BLaER1 treated with 17β-estradiol and CSF1 and Interleukin-3, amounts not matched to agents 10 nM and 100 nM (cell line): ENCODE measurements around the gene RSPO4.

Experiments used
- H3K27ac ChIP-seq, 11 experiments: shearing (Covaris generic); formaldehyde crosslinking; 2 replicates each; pipeline ENCODE4 v1.8.1; 2022
- H3K27me3 ChIP-seq, 11 experiments: shearing (Covaris generic); formaldehyde crosslinking; 2 replicates each; pipeline ENCODE4 v1.8.1; 2022
- H3K36me3 ChIP-seq, 11 experiments: shearing (Covaris generic); formaldehyde crosslinking; 2 replicates each; pipeline ENCODE4 v1.8.1; 2022
- H3K4me1 ChIP-seq, 10 experiments: shearing (Covaris generic); formaldehyde crosslinking; 2 replicates each; pipeline ENCODE4 v1.8.1; 2022
- H3K4me2 ChIP-seq, 11 experiments: shearing (Covaris generic); formaldehyde crosslinking; 2 replicates each; pipeline ENCODE4 v1.8.1; 2022
- H3K4me3 ChIP-seq, 10 experiments: shearing (Covaris generic); formaldehyde crosslinking; 2 replicates each; pipeline ENCODE4 v1.8.1; 2022
- H3K9ac ChIP-seq, 11 experiments: shearing (Covaris generic); formaldehyde crosslinking; 2 replicates each; pipeline ENCODE4 v1.8.1; 2022
- H3K9me3 ChIP-seq, 11 experiments: shearing (Covaris generic); formaldehyde crosslinking; replicated peaks in 1 of 11; 2 replicates each; pipeline ENCODE4 v1.8.1; 2022
- H4K20me1 ChIP-seq, 11 experiments: shearing (Covaris generic); formaldehyde crosslinking; 2 replicates each; pipeline ENCODE4 v1.8.1; 2022
- Cebpa-rat ChIP-seq, 11 experiments: shearing (Covaris generic); IDR thresholded peaks; 2 replicates each; pipeline ENCODE4 v1.8.1; 2022

The RSPO4 gene

GRCh38 chr20:962683-963082, 39.4 kb downstream of the RSPO4 start:
- no peaks in the 10 kb centered on the region for H3K9me3 ChIP-seq

GRCh38 chr20:962223-962622, 39.9 kb downstream of the RSPO4 start:
- no peaks in the 10 kb centered on the region for H3K27me3 ChIP-seq
- TF ChIP-seq Cebpa-rat (IDR thresholded peaks at IDR 0.05) = no peak
- H3K9me3 ChIP-seq = no peaks in the 10 kb centered on the region
- no peak overlapping the region for H3K9ac ChIP-seq
- H3K4me3 ChIP-seq = no peak overlapping the region
- no peaks in the 10 kb centered on the region for H3K36me3 ChIP-seq
- no peak overlapping the region for H3K27ac ChIP-seq
- no peaks in the 10 kb centered on the region; a peak in 1 of 22 replicates for H4K20me1 ChIP-seq
- peaks cover 0 to 15% (median 9%) of the 10 kb centered on the region in 10 experiments; a peak in 17 of 20 replicates for H3K4me1 ChIP-seq
- no peak overlapping the region for H3K4me2 ChIP-seq

More at GRCh38 chr20:962683-963082, 39.4 kb downstream of the RSPO4 start:
- no peaks in the 10 kb centered on the region for H3K27me3 ChIP-seq
- H3K9ac ChIP-seq = no peak overlapping the region
- no peaks in the 10 kb centered on the region; a peak in 1 of 22 replicates for H4K20me1 ChIP-seq
- no peak for TF ChIP-seq Cebpa-rat (IDR thresholded peaks at IDR 0.05)
- no peak overlapping the region for H3K27ac ChIP-seq
- no peak overlapping the region for H3K4me3 ChIP-seq
- H3K4me1 ChIP-seq = peaks cover 0 to 14% (median 9%) of the 10 kb centered on the region in 10 experiments; a peak in 17 of 20 replicates
- H3K4me2 ChIP-seq = no peak overlapping the region
- H3K36me3 ChIP-seq = no peaks in the 10 kb centered on the region

- Histone ChIP-seq H3K9me3 (no peaks in the 10 kb centered on the region), H3K27me3 (no peaks in the 10 kb centered on the region), H3K4me1 (peaks cover 0 to 15% (median 9%) of the 10 kb centered on the region in 10 experiments; a peak in 17 of 20 replicates), H3K9ac (no peak overlapping the region), H3K4me3 (no peak overlapping the region), H4K20me1 (no peaks in the 10 kb centered on the region; a peak in 1 of 22 replicates), H3K27ac (no peak overlapping the region), H3K4me2 (no peak overlapping the region), H3K36me3 (no peaks in the 10 kb centered on the region)
- TF ChIP-seq Cebpa-rat (IDR thresholded peaks at IDR 0.05) = no peak
These were observed 40.3 kb downstream of the RSPO4 start for GRCh38 chr20:961768-962167.

GRCh38 chr20:959996-960615, 42.0 kb downstream of the RSPO4 start:
- Histone ChIP-seq H3K9me3 (no peaks in the 10 kb centered on the region), H3K36me3 (no peaks in the 10 kb centered on the region), H3K27ac (no peak overlapping the region), H4K20me1 (no peaks in the 10 kb centered on the region; a peak in 1 of 22 replicates), H3K4me3 (no peak overlapping the region), H3K4me2 (peak overlapping the region in 9 of 11 experiments; percentile 24 to 52 (median 39); a peak in 14 of 22 replicates), H3K9ac (no peak overlapping the region; a peak in 1 of 22 replicates), H3K4me1 (peaks cover 0 to 18% (median 9%) of the 10 kb centered on the region in 10 experiments; a peak in 17 of 20 replicates), H3K27me3 (no peaks in the 10 kb centered on the region)
- TF ChIP-seq Cebpa-rat (IDR thresholded peaks at IDR 0.05) = no peak

DNA sequence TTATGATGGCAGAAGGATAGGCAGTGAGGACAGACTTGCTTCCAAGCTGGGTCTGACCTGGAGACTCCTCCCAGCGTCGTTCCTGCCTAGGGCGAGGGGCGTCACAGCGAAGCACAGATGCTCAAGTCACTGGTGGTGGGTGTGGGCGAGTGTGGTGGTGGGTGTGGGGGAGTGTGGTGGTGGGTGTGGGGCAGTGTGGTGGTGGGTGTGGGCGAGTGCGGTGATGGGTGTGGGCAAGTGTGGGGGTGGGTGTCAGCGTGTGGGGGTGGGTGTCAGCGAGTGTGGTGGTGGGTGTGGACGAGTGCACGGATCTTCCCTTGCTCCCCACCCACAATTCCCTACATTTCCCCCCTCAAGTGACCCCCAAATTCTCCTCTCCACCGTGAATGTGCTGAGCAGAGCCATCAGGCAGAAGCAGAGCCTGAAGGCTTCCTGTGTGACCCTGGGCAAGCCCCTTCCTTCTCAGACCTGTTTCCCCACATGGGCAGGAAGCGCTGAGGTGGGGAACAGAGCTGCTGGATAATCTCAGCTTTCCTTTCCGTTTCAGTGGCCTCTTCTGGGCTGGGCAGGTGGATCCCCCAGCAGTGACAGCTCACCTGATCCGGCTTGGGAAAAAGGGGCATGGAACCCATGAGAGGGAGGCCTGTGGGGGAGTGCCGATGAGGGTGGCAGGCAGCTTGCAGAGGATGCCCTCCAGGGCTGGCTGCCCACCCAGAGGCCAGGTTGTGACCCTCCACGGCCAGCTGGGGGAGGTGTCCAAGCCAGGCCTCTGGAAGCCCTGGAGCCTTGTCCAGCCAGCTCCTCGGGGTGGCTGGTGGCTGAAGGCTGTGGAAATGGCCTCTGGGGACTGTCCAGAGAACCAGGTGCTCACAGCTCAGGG, 42.9 kb downstream of the RSPO4 start:
- Histone ChIP-seq H3K9ac (peak overlapping the region in 2 of 11 experiments; percentile 4 to 14; a peak in 3 of 22 replicates), H3K27ac (no peak overlapping the region), H3K9me3 (no peaks in the 10 kb centered on the region), H3K27me3 (no peaks in the 10 kb centered on the region), H3K36me3 (no peaks in the 10 kb centered on the region), H3K4me2 (peak overlapping the region in 9 of 11 experiments; percentile 24 to 52 (median 39); a peak in 16 of 22 replicates), H4K20me1 (no peaks in the 10 kb centered on the region; a peak in 1 of 22 replicates), H3K4me3 (no peak overlapping the region), H3K4me1 (peaks cover 0 to 18% (median 9%) of the 10 kb centered on the region in 10 experiments; a peak in 17 of 20 replicates)
- no peak for TF ChIP-seq Cebpa-rat (IDR thresholded peaks at IDR 0.05)

DNA sequence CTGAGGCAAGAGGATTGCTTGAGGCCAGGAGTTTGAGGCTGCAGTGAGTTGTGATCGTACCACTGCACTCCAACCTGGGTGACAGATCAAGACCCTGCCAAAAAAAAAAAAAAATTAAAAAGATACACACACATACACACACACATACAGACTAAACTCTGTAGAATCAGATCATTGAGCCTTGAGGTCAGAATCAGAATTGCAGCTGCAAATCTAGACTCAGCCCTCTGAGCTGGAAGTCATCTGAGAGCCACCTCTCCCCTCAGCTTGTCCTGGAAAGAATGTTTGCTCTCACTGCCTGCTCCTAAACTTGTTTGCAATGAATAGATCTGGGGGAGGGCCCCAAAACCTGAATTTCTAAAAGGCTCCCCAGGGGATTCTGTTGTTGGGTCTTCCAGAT, 44.6 kb downstream of the RSPO4 start:
- no peaks in the 10 kb centered on the region for H3K36me3 ChIP-seq
- no peaks in the 10 kb centered on the region for H3K9me3 ChIP-seq
- peaks cover 0 to 18% (median 9%) of the 10 kb centered on the region in 10 experiments; a peak in 17 of 20 replicates for H3K4me1 ChIP-seq
- H4K20me1 ChIP-seq = no peaks in the 10 kb centered on the region; a peak in 1 of 22 replicates
- H3K27me3 ChIP-seq = no peaks in the 10 kb centered on the region
- H3K4me3 ChIP-seq = no peak overlapping the region
- TF ChIP-seq Cebpa-rat (IDR thresholded peaks at IDR 0.05) = no peak
- no peak overlapping the region for H3K9ac ChIP-seq
- H3K27ac ChIP-seq = no peak overlapping the region
- H3K4me2 ChIP-seq = no peak overlapping the region

DNA sequence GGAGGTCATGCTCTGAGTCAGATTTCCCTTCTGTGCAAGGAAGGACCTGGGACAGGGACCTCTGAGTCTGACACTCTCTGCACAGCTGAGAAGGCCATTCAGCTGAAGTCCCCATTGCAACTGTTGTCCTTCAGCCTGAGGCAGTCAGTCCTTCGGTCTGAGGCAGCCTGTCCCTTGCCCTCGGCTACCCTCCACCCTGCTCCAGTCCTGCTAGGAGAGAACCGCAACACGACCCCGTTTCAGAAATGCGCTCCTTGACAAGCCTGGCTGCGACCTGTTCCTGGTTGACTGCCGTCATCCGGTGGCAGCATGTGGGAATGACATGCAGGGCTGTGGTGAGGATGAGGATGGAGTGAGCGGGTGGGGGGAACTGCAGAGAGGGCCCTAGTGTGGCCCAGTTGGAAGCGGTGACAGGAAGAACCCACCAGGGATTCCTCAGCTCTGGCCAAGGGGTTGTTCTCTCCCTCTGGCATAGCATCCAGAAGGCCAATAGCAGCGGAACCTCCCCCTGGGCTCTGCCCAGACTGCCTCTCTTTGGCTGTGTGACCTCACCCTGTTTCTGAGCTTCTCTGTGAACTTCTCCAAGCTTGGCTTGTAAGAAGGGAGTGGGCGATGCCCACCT, 45.7 kb downstream of the RSPO4 start:
- H3K27me3 ChIP-seq = no peaks in the 10 kb centered on the region

DNA sequence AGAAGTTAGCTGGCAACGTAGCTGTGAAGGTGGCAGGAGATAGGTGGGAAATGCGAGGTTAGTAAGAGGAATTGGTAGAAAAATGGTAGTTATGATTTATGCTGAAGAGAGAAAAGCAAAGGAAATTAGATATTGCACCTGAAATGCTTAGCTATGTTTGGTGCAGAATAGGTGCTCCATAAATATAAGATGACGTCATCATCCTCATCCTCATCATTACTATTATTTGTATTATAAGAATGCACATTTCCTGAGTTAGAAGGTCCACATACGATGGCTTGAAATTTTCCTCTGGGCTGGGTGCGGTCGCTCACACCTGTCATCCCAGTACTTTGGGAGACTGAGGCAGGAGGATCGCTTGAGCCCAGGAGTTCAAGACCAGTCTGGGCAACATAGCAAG, 46.5 kb downstream of the RSPO4 start:
- Histone ChIP-seq H3K27ac (no peak overlapping the region), H3K4me3 (no peak overlapping the region), H4K20me1 (no peaks in the 10 kb centered on the region; a peak in 1 of 22 replicates), H3K9ac (no peak overlapping the region), H3K36me3 (no peaks in the 10 kb centered on the region), H3K4me1 (peaks cover 0 to 18% (median 9%) of the 10 kb centered on the region in 10 experiments; a peak in 17 of 20 replicates), H3K27me3 (no peaks in the 10 kb centered on the region), H3K9me3 (no peaks in the 10 kb centered on the region), H3K4me2 (no peak overlapping the region)
- no peak for TF ChIP-seq Cebpa-rat (IDR thresholded peaks at IDR 0.05)

More for the DNA sequence above, 45.7 kb downstream of the RSPO4 start:
- Histone ChIP-seq H3K9me3 (no peaks in the 10 kb centered on the region), H3K27ac (no peak overlapping the region), H3K9ac (no peak overlapping the region), H3K36me3 (no peaks in the 10 kb centered on the region), H3K4me2 (peak overlapping the region in 4 of 11 experiments; percentile 21 to 58 (median 26); a peak in 6 of 22 replicates), H3K4me3 (no peak overlapping the region), H3K4me1 (peaks cover 0 to 18% (median 9%) of the 10 kb centered on the region in 10 experiments; a peak in 17 of 20 replicates), H4K20me1 (no peaks in the 10 kb centered on the region; a peak in 1 of 22 replicates)
- no peak for TF ChIP-seq Cebpa-rat (IDR thresholded peaks at IDR 0.05)

- no peaks in the 10 kb centered on the region; a peak in 1 of 22 replicates for H4K20me1 ChIP-seq
- H3K27me3 ChIP-seq = no peaks in the 10 kb centered on the region
- no peak overlapping the region for H3K9ac ChIP-seq
- H3K27ac ChIP-seq = no peak overlapping the region
- no peak overlapping the region for H3K4me3 ChIP-seq
- no peak overlapping the region for H3K4me2 ChIP-seq
- H3K9me3 ChIP-seq = no peaks in the 10 kb centered on the region
- TF ChIP-seq Cebpa-rat (IDR thresholded peaks at IDR 0.05) = no peak
- no peaks in the 10 kb centered on the region for H3K36me3 ChIP-seq
- H3K4me1 ChIP-seq = peaks cover 0 to 18% (median 9%) of the 10 kb centered on the region in 10 experiments; a peak in 17 of 20 replicates
These were observed 47.0 kb downstream of the RSPO4 start for GRCh38 chr20:955111-955510.
